Posterior vena cava (tissue), 2 donors: ENCODE measurements around the gene SETD4. TPM values are rescaled to one million over a fixed set of nuclear protein-coding genes. Genes with fewer than 3 reads are reported as not detected.
A peak's percentile ranks its signal among the peaks of the same experiment; 100 is the strongest.
"Not testable (repeated sequence)": the region's sequence is repeated elsewhere in the genome, so short reads cannot be mapped to it uniquely, and the experiment has no call there.

Source experiments
- DNase-seq: peaks from one replicate; pipeline ENCODE4 v3.0.0-alpha.2; 2020; ENCODE audit warnings: low spot score
- intact Hi-C, 2 donors: fragments of 100-400 bp; cut with DNase I; formaldehyde crosslinking; loops; one replicate each; pipeline versions ENCODE4 v1.14.1 to v1.14.2; 2022 to 2023
- total RNA-seq, 2 donors: library from RNA; stranded (reverse); fragmentation: NEBNext Ultra II Directional; extraction: Animal tissue kit (Norgen Biotek cat#: 25700); gene quantifications; one replicate each; pipeline ENCODE4 v1.2.1, GENCODE V29; 2021
- donor health status: DM: yes; HTN: yes; CAD: no.
- donor health status: DM: yes; HTN: yes; CAD: no.

SETD4 gene
- total RNA-seq, 2 donors from 2014 or later = 11.9 to 12.9 TPM

DNA sequence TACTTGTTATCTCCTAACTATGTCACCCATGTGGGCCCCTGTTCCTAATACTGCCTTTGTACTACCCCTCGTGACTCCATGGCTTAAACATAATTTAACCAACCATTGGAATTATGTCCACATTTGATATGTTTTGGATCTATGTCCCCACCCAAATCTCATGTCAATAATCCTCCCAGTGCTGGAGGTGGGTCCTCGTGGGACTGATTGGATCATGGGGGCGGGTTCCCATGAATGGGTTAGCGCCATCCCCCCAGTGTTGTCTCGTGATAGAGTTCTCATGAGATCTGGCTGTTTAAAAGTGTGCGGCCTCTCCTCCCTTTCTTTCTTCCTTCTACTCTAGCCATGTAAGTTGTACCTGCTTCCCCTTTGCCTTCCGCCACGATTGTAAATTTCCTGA, 19.3 kb upstream of the SETD4 start:
- no peak for DNase-seq
- intact Hi-C loops = no loop called here

DNA sequence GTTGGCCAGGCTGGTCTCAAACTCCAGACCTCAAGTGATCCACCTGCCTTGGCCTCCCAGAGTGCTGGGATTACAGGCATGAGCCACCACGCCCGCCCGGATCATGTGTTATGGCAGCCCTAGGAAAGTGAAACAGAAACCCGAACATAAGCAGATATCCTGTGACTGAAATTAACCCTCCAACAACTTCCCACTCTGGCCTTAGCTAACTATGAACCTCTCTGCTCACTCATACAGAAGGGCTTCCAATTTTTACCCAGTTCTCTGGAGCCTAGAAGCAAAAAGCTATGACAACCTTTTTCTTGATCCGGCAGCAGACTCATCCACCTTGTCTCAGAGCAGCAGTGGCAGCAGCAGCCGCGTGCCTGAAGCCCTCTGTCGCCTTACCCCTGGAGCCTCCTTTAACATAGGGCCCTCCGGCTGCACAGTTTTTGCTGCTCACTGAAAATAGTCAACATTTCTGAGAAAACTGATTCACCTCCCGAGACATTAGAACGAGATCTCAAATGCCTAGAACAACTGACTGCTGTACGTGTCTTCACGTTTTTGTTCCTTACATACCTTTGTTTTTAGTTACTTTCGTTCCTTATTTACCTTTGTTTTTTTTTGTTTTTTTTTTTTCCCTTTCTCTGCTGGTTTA, 18.8 kb upstream of the SETD4 start:
- intact Hi-C loops = no loop called here
- no peak for DNase-seq

DNA sequence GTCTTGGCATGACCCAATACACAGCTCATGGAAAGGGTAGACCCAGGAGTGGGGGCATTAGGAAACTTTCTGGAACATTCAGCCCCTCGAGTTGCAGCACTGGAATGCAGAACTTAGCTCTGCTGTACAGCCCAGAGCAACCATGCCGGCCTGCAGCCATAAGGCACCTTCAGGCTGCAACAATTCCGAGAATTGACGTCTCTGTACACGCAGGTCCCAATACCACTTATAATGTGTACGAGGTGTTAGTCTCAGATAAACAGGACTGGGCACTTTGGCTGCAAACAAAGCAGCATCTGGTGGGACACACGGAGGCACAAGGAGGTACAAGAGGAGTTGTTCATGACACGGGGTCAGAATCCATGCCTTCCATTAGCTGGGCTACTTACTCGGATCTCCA, 17.4 kb upstream of the SETD4 start:
- intact Hi-C loops = no loop called here
- DNase-seq = no peak

DNA sequence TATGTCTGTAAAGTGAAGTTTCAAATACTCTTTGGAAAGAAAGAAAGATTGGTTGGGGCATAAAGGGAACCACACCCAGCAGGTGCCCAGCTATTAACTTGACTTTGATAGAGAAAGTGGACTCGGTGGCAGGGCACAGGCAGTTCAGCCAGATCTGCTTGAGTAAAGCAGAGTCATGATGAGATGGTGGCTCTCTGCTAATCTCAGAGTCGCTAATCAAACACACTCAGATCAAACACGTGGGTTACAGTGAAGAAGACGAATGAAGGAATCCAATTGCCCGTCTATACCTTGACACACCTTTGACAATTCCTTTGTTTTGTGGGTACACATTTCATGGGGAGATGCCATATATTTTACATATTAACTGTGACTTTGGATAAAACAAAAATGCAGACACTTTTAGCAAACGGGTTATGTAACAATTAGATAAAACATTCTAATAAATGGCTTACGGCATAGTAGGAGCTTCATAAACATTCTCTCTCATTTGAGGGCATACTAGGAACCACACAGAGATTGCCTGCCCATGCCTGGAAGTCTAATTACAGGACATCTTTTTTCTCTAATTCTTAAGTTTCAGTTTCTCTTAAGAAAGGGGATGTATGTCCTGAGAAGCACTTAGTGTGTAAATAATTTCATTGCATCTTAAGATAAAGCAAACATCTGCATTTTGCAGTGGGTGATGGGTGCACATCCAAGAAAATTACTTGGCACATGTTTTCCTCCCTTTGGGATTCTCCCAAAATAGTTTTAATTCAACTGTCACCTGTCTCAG, 16.7 kb upstream of the SETD4 start:
- intact Hi-C loops = no loop called here
- no peak for DNase-seq

DNA sequence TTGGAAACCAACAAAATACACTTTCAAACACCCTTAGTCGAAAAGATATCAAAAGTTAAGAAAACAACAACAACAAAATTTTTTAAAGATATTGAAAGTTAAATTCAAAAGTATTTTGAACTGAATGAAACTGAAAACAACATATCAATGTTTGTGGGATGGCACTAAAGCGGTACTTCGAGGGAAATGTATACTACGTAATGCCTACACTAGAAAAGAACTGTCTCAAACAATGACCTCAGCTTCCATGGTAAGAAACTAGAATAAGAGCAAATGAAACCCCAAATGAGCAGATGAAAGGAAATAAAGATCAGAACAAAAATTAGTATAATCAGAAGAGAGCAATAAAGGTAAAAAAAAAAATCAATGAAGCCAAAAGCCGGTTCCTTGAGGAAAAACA, 15.6 kb upstream of the SETD4 start:
- intact Hi-C loops = no loop called here

DNA sequence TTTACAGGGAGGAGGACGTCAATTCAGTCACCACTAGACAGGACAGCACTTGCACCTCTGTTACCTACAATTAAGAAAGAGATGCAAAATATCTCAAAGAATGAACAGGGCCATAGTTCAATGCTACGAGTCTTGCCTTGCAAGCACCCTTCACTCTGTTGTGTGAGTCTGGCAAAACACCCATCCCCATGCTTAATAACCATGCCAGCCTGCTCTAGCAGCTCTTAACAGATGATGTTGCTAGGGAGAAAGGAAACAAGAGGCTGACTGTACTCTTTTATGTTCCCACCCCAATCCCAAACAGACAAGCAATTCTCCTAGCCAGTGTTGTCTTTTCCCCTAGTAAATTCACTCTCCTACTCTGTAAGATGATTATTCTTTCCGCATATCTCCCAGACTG, 14.8 kb upstream of the SETD4 start:
- intact Hi-C loops = no loop called here
- DNase-seq = no peak

More for the DNA sequence above, 15.6 kb upstream of the SETD4 start:
- no peak for DNase-seq

DNA sequence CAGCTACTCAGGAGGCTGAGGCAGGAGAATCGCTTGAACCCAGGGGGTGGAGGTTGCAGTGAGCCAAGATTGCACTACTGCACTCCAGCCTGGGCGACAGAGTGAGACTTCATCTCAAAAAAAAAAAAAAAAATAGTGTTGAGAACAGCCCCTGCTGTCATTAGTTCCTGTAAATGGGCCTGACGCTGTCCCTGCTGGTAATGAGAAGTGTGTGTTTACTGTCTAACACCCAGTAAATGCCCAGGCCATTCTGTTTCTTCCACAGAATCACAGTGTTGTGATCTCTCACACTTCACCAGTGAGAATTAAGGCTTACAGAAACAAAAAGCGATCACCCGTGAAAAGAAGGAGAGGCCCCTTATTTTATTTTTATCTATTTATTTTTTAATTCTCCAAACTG, 13.6 kb upstream of the SETD4 start:
- intact Hi-C loops, DNase-seq: not testable (repeated sequence)

DNA sequence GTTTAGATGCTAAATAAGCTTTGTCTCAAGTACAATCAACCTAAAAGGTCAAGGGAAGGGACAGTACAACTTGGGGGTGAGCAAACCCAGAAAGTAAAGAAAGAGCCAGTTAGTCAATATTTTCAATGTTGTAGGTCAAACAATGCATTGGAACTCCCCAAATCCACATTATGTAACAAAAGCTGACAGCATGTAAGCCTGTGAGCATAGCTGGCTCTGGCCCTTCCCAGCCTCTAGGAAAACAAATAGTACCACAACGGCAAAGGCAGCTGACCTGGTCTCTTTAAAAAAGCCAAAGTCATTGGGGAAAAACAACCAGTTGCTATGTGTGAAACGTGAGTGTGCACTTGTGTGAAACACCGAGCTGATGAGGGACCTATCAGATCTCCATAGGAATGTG, 12.9 kb upstream of the SETD4 start:
- intact Hi-C loops = no loop called here
- DNase-seq = no peak

DNA sequence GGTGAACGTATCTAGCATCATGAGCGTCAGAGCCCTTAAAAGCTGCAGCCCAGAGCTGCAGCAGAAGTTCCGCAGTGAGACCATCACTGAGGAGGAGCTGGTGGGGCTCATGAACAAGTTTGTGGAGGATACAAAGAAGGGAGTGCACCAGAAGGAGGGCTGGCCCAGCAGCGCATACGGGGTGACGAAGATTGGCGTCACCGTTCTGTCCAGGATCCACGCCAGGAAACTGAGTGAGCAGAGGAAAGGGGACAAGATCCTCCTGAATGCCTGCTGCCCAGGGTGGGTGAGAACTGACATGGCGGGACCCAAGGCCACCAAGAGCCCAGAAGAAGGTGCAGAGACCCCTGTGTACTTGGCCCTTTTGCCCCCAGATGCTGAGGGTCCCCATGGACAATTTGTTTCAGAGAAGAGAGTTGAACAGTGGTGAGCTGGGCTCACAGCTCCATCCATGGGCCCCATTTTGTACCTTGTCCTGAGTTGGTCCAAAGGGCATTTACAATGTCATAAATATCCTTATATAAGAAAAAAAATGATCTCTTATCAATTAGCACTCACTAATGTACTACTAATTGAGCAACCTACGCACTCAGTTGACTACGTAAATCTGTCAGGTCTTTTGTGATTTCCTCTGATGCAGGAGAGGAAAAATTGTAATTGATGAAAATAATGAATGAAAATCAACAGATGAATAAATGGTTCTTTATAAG, 12.3 kb upstream of the SETD4 start:
- intact Hi-C loops = no loop called here
- no peak for DNase-seq

DNA sequence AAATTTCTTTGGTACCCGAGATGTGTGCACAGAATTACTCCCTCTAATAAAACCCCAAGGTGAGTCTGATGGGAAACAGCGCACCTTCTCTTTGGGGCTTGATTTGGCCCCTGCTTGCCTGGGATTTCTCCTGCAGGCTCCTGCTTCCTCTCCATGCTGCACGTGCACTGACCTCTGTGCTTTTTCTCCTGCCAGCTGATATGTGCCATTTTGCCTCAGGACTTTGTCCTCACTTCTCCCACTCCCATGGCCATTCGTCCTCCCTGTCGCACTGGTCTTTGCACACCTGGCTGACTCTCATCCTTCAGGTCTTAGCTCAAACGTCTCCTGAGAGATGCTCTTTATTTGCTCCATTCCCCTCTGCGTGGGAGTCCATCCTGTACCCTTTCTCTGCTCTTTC, 10.7 kb upstream of the SETD4 start:
- DNase-seq = no peak
- intact Hi-C loops = no loop called here

DNA sequence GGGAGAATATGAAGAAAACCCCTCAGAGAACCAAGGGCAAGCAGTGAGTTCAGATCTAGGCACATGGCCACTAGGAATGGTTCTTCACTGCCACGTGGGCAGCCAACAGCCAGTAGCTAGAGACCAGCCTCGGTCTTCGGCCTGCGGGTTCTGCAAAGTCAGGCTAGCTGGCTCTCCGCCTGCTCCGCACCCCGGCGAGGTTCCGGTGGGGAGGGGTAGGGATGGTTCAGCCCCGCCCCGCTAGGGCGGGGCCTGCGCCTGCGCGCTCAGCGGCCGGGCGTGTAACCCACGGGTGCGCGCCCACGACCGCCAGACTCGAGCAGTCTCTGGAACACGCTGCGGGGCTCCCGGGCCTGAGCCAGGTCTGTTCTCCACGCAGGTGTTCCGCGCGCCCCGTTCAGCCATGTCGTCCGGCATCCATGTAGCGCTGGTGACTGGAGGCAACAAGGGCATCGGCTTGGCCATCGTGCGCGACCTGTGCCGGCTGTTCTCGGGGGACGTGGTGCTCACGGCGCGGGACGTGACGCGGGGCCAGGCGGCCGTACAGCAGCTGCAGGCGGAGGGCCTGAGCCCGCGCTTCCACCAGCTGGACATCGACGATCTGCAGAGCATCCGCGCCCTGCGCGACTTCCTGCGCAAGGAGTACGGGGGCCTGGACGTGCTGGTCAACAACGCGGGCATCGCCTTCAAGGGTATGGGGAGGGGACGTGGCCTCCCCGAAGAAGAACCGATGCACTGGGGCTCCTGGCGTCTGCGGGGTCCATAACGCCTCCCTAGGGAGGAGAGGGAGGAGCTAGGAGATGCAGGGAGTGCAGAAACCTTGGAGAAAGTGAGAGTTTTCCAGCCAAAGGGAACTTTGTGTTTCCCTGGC, 9.6 kb upstream of the SETD4 start, which contains the start of gene CBR1:
Gene CBR1, plus strand, starts transcription at position 312 of the 871 bp plus-strand sequence. Its CDS starts 92 bp downstream, at position 404.
- intact Hi-C loops = no loop called here
- DNase-seq = peak; percentile 98

DNA sequence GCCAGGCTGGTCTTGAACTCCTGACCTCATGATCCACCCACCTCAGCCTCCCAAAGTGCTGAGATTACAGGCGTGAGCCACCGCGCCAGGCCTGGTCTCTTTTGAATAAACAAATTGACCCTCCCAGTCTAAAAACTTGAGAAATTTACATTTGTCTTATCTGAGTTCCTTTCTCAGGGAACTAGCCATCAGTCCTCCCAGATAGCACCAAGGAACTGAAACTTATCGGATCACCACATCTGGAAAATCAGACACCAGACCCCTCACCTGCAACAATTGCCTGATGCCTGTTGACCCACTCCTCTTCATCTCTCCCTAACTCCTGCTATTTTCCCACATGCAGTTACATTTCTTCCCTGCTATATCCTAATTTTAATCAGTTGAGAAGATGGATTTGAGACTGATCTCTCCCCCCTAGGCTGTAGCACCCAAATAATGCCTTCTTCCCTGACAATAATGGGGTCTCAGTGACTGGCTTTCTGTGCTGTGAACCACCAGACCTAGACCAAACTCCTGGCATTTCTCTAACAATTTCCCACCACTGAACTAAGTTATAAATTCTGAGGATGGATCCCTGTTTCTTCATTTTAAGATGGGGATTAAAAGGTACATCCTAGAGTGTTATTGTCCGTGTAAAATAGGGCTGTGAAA, 8.5 kb upstream of the SETD4 start:
- intact Hi-C loops = no loop called here

DNA sequence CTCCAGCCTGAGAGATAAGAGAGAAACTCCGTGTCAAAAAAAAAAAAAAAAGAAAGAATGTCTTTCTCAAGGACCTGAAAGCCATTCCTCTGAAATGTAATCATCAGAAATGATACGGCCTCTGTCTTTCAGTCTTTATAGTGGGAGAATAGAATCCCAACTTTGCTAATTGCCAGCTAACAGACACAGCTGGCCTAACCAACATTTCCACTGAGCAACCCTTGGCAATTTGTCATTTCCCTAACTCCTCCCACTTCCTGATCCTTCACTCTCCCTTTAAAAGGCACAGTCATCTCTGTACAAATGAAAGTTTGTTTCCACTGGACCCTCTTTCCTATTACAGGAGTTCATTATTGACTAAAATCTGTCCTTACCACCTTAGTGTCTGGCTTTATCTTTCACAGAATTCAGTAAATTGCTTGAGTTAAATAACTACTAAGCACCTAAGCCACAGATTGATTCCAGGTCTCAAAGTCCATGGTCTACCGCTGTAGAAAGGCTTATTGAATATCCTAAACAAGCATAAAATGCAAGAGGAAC, 5.2 kb upstream of the SETD4 start:
- intact Hi-C loops = no loop called here
- no peak for DNase-seq

More for the DNA sequence above, 8.5 kb upstream of the SETD4 start:
- DNase-seq = no peak

DNA sequence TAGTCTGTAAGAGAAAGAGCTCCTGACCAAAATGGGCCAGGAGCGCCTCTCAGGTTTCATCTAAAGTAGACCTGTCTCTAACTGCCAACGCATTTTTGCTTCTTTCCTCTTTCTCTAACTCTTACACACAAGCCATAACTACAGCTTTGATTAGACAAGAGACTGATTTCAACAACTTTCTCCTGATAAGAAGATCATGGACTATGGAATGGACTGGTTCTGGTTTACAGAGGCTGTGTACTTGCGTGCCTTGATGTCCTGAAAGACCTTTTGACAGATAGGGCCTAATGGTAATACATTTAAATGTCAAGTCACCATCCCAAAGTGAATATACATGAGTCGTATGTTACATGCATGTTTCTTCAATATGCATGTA, 3.7 kb upstream of the SETD4 start:
- intact Hi-C loops = no loop called here
- no peak for DNase-seq

DNA sequence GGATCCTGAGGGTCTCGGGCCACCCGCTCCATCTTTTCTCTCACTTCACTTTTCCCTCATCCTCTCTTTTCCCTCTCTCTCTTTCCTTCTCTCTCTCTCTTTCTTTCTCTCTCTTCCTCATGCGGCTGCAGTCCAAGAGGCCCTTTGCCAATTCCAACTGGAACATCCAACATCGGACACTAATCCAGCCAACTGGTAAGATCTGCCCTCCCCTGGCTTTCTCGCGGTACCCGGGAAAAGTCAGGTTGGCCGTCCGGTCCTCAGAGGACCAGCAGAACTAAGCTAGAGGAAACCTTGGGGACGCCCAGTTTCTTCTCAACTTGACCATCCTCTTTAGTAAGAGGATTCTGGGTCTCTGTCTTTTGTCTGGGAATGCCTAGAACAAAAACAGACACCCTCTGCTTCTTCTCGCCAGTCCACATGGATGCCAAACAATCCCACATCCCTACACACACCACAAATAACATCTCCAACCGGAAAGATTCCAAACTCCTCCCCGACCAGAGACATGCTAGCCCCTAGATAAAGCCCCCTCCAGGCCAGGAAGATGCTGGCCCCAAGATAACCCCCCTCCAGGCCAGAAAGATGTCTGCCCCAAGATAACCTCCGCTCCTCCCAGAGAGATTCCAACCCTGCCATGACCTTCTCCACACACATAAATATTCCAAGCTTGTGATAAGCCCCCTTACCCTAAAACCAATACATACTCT, 3.2 kb upstream of the SETD4 start:
- intact Hi-C loops = no loop called here
- DNase-seq = no peak

DNA sequence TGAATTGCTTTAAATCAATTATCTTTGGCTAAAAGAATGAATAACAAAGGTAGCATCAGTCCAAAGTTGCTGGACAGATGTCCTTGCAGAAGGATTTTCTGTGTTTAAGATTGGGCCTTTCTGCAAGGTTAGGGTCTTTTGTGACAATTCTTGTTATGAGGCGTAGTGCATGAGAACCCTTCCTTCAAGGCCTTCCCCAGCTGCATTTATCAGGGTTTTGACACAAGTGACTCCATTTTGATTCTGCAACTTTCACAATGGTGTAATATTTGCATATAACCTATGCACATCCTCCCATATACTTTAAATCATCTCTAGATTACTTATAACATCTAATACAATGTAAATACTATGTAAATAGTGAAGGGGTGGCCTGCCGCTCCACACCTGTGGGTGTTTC, 1.1 kb upstream of the SETD4 start:
- no peak for DNase-seq
- intact Hi-C loops = no loop called here

DNA sequence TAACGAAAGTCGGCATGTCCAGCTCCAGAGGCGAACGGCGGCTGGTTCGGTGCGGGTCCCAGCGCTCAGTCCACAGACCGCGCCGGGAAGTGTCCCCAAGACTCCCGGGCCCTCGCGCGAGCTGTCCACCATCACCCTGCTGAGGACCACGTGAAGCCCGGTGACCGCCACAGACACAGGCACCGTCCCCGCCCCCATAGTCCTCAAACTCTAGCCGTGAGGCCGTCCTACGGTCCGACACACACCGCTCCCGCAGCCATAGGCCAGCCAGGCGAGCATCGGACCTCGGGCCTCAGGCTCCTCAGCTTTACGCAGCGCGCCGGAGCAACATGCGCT, 535 bp downstream of the SETD4 start:
- intact Hi-C loops = no loop called here
- peak; percentile 86 for DNase-seq

DNA sequence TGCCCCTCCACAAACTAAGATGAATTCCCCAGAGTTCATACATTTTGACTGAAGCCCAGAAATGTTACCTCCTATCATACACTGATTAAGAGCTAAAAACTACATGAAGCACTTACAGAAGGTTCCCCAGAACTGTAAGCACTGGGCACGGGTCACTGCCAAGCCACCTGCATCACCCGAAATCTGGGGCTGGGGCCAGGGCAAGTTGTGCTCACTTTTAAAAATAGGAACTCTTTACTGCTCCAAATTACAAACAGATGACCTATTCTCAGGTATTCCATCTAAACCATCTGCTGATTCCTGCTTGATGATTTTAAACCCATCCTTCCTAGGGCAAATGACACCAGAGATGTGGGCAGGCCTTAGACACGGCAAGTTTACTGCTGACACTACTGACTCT, 4.8 kb downstream of the SETD4 start:
- intact Hi-C loops = no loop called here
- no peak for DNase-seq
